Measurements from ENCODE around the gene VAT1L. TPM values are rescaled to one million over a fixed set of nuclear protein-coding genes. Genes with fewer than 3 reads are reported as not detected.

Gene VAT1L
- total and polyA plus RNA-seq, 8 donors: 0.32 to 10.7 (median 1.3) TPM

DNA sequence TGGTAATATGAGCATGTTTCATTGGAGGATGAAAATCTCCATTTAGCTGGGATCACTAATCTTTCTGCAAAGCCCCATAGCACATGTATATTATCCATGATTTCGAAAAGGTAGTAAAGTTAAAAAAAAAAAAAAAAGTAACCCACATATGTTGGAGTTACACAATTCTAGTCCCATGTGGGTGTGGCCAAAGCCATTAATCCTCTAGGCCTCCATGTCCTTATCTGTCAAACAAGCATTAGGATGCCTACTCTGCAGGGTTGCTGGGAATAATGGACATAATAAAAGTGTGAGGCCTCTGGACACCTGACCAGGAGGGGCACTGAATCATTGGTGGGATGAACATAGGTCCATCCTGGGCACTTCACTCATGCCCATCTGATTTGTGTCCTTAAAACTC is 29.2 kb upstream of the VAT1L start:
- Histone ChIP-seq H3K4me1 (peaks cover 0 to 2% (median 0%) of the 10 kb centered on the region in 3 donors), H3K4me3 (no peak overlapping the region), H3K9me3 (no peaks in the 10 kb centered on the region), H3K27me3 (no peaks in the 10 kb centered on the region), H3K36me3 (no peaks in the 10 kb centered on the region), H3K27ac (no peak overlapping the region)
- intact Hi-C loops (cut with DNase I): no loop called here
- FAIRE-seq (no peak), DNase-seq (no peak), ATAC-seq (no peak)
- 78 to 100% methylated on average over 1 of the region's 1 CpG for WGBS, 2 donors
- TF ChIP-seq, protein P1, sequence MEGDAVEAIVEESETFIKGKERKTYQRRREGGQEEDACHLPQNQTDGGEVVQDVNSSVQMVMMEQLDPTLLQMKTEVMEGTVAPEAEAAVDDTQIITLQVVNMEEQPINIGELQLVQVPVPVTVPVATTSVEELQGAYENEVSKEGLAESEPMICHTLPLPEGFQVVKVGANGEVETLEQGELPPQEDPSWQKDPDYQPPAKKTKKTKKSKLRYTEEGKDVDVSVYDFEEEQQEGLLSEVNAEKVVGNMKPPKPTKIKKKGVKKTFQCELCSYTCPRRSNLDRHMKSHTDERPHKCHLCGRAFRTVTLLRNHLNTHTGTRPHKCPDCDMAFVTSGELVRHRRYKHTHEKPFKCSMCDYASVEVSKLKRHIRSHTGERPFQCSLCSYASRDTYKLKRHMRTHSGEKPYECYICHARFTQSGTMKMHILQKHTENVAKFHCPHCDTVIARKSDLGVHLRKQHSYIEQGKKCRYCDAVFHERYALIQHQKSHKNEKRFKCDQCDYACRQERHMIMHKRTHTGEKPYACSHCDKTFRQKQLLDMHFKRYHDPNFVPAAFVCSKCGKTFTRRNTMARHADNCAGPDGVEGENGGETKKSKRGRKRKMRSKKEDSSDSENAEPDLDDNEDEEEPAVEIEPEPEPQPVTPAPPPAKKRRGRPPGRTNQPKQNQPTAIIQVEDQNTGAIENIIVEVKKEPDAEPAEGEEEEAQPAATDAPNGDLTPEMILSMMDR (IDR thresholded peaks at IDR 0.05): no peak

DNA sequence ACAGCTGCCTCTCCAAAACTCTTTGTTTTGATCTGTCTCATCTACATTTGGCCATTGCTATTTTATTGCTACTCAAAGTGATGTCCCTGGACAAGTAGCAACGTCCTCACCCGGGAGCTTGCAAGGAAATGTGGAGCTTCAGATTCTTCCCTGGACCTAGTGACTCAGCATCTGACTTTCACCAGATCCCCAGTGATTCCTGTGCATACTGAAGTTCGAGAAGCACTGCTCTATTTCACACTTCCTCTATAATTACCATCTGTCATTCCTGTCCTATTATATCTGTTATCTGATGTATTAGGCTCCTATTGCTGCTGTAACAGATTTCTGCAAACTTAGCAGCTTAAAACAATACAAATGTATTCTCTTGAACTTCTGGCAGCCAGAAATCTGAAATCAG is 28.5 kb upstream of the VAT1L start:
- no peaks in the 10 kb centered on the region for H3K9me3 ChIP-seq
- ATAC-seq: no peak
- WGBS, 2 donors: 67 to 72% methylated on average over 3 of the region's 3 CpGs
- H3K4me1 ChIP-seq: peaks cover 0 to 4% (median 0%) of the 10 kb centered on the region in 3 donors
- H3K4me3 ChIP-seq: no peak overlapping the region
- no peak for DNase-seq
- no peak overlapping the region for H3K27ac ChIP-seq
- no peaks in the 10 kb centered on the region for H3K27me3 ChIP-seq
- no peaks in the 10 kb centered on the region for H3K36me3 ChIP-seq
- TF ChIP-seq, protein P1 (IDR thresholded peaks at IDR 0.05): no peak
- FAIRE-seq: no peak
- intact Hi-C loops (cut with DNase I): no loop called here

DNA sequence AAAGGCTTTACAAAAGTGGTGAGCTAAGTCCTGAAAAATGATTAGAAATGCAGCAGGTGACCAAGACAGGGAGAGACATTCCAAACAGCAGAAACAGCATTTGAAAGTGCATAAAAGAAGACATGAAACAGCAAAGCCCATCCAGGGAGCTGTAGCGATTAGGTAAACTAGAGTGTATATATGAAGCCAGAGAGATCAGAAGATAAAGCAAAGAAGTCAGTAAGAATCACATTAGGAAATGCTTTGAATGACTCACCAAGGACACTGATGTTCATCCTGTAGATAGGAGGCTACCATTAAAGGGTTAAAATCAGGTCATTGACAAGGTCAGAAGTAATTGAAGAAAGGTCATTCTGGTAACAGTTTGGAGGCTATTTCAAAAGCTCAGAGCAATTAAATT is 27.6 kb upstream of the VAT1L start:
- Histone ChIP-seq H3K36me3 (no peaks in the 10 kb centered on the region), H3K4me3 (no peak overlapping the region), H3K9me3 (no peaks in the 10 kb centered on the region), H3K27me3 (no peaks in the 10 kb centered on the region), H3K27ac (no peak overlapping the region), H3K4me1 (peaks cover 0 to 4% (median 0%) of the 10 kb centered on the region in 3 donors)
- TF ChIP-seq, protein P1 (IDR thresholded peaks at IDR 0.05): no peak
- no peak for DNase-seq
- intact Hi-C loops (cut with DNase I): no loop called here
- ATAC-seq: no peak
- WGBS, 2 donors: 65 to 70% methylated on average over 1 of the region's 1 CpG
- no peak for FAIRE-seq

GRCh38 chr16:77761204-77761603 is 27.2 kb upstream of the VAT1L start:
- H3K9me3 ChIP-seq: no peaks in the 10 kb centered on the region
- no peaks in the 10 kb centered on the region for H3K36me3 ChIP-seq
- H3K4me3 ChIP-seq: no peak overlapping the region
- DNase-seq (no peak), ATAC-seq (peak in 1 of 4 donors; percentile 68), FAIRE-seq (no peak)
- H3K27ac ChIP-seq: no peak overlapping the region
- peaks cover 0 to 4% (median 0%) of the 10 kb centered on the region in 3 donors for H3K4me1 ChIP-seq
- TF ChIP-seq, protein P1 (IDR thresholded peaks at IDR 0.05): no peak
- 85 to 92% methylated on average over 1 of the region's 1 CpG for WGBS, 2 donors
- intact Hi-C loops (cut with DNase I): no loop called here
- H3K27me3 ChIP-seq: no peaks in the 10 kb centered on the region

GRCh38 chr16:77762262-77762661 is 26.1 kb upstream of the VAT1L start:
- no peaks in the 10 kb centered on the region for H3K27me3 ChIP-seq
- no peak for FAIRE-seq
- WGBS, 2 donors: 29 to 33% methylated on average over 2 of the region's 2 CpGs
- no peaks in the 10 kb centered on the region for H3K9me3 ChIP-seq
- peaks cover 0 to 4% (median 0%) of the 10 kb centered on the region in 3 donors for H3K4me1 ChIP-seq
- H3K4me3 ChIP-seq: no peak overlapping the region
- no peak for ATAC-seq
- TF ChIP-seq, protein P1 (IDR thresholded peaks at IDR 0.05): no peak
- no peaks in the 10 kb centered on the region for H3K36me3 ChIP-seq
- no peak for DNase-seq
- no peak overlapping the region for H3K27ac ChIP-seq
- intact Hi-C loops (cut with DNase I): no loop called here

Data from pancreas (tissue), 10 donors.